Esophagus squamous epithelium (tissue), 4 donors: ENCODE data around the gene OR5A2.
A peak's percentile ranks its signal among the peaks of the same experiment; 100 is the strongest.

Experiments used
- CTCF ChIP-seq, 6 experiments: fragments of 450-650 bp in 4 of 6; fragments of 200-600 bp in 2 of 6; sonication (generic) in 2 of 6; IDR thresholded peaks; one replicate each; pipeline ENCODE4 v1.5.1; 2016 to 2019; ENCODE audit warnings: antibody characterized with exemption in 6 of 6, mild to moderate bottlenecking in 4 of 6, moderate library complexity in 4 of 6
- POLR2A ChIP-seq, 4 donors: fragments of 450-650 bp; IDR thresholded peaks; one replicate each; pipeline ENCODE4 v1.6.1; 2017; ENCODE audit warnings: antibody characterized with exemption in 4 of 4, mild to moderate bottlenecking in 4 of 4, moderate library complexity in 3 of 4

DNA sequence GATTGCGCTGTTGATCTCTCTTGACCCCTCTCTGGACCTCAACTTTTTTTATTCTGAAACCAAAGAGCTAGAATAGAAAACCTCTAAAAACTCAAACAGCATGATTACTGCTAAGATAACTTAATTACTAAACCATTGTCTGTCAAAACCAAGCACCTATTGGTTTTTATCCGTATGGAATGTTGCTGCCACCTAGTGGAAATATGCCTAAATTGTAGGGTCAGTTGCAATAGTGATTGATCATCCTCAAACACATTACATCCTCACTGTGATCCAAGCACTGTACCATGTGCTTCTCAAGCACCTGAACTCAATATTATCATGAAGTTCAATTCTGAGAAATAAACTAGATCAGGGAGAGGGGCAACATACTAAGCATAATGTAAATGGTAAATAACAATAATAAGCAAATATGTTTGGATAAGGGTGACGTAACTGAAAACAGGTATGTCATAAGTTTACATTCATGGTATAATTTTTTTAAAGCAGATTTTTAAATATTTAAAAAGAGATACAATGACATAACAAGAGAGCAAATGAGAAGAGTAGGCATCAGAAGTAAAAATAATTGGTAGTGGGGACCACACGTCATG is 3.8 kb upstream of the OR5A2 start:
- peak; percentile 37 to 67 (median 62) for TF ChIP-seq CTCF (IDR thresholded peaks at IDR 0.05)
- no peak for TF ChIP-seq POLR2A (IDR thresholded peaks at IDR 0.05)
